NCI-H128 (cell line): Measurements from ENCODE around the gene LRRC55.
"Not testable (repeated sequence)": the region's sequence is repeated elsewhere in the genome, so short reads cannot be mapped to it uniquely, and the experiment has no call there.

Experiments used
- DNase-seq: peaks from one replicate; lab custom pipeline; 2025; ENCODE audit not compliant: unreplicated experiment; lab: John Stamatoyannopoulos, UW

Gene LRRC55

DNA sequence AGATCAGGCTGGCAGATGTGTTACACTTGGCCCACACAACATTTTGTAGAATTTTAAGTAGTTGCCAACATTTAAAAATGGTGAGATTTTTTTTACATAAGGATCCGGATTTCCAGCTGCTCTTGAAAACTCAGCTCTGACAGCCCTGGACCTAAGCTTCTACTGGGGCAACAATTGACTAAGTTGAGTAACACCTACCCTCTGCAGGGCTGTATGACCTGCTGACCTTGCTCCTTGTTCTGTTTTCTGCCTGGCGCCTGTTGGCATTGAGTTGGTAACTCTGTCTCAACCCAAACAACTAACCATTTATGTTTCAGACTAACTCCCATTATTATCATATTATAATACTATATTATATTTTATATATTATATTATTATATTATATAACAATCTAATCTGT, 21.1 kb upstream of the LRRC55 start:
- DNase-seq = no peak

DNA sequence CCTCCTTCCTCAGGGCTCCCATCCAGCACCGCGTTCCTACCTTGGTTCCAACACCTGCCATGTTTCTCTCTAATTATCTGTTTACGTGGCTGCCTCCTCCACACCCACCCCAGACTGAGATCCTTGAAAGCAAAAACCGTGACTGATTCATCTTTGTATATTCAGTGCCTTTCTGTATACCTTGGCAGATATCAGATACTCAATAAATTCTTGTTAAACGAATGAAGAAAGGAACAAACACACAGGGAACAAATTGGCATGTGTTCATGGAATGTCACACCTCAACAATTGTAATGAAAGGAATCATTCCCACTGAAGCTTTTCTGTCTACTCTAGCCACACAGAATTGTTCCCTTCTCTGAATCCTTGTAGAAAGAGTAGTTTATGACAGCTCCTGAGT, 20.4 kb upstream of the LRRC55 start:
- peak; percentile 23 for DNase-seq

DNA sequence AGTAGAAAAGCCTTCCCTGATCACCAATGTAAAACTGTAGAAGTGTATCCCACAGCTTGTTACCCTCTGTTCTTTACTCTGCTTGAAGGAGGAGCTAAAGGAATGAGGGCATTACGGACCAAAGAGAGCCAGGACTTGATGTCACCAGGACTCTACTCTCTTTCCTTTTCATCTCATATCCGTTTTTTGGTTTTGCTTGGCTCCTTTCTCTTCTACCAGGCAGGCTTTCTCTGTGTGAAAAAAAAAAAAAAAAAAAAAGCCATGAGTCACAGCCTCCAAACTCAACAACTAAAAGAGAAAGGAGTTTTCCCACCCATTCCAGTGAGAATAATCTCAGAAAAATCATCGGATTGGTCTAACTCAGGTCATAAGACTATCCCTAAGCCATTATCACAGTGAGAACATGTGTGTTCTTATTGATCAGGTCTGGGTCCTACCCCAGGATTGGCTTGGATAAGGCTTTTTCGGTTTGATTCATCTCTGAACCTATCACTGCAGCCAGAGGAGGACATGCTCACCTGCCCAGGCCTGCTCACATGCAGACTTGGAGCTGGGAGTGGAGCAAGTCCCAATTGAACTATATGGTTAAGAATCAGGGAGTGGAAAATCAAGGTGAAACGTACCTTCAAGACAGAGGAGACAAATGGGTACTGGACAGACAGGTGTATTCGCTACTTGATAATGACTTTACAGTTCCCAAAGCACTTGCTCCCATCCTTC, 19.4 kb upstream of the LRRC55 start:
- DNase-seq = no peak

DNA sequence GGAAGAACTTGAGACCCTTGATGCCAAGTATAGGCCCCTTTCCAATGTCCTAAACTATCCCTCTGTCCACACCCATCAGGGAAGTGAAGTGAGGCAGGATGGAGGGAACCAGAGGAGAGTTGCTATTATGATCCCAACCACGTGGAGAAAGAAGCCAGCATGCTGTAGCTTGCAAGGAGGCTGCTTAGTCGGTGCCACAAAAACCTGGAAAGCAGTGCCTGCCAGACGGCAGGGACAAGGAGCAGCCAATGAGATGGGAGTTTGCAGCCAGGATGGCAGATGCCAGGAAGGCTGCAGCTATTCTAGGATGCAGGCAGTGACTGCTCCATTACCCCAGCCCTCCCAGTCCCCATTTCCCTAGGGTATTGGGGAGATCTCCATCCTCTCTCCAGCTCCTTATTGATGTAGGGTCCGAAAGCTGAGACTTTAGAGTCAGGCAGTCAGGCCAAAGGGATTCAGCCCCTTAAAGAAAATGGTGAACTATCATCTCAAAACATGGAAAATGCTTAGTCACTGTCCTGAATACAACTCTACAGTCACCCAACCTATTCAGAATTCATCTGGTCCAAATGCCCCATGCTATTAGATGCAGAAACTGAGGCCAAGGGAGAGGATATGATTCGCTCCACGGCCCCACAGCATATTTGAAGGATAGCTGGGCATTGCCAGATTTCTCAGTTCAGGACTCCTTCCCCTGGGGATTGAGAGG, 18.4 kb upstream of the LRRC55 start:
- DNase-seq = no peak

DNA sequence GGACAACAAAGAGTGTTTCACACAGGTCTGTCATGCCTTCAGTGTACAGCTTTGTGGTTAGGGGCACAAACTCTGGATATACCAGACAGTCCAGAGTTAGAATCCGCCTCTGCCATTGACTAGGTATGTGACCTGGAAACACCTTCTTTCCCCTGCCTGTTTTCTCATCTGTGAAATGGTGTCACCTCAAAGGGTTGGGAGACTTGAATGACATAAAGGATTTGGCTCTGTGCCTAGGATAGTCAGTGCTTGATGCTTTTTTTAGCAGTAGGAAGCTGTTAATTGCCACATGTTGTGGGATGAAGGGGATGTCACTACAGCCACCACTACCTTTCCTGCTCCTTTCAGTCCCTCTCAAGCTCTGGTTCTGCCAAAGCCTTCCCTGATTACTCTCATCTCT, 17.4 kb upstream of the LRRC55 start:
- no peak for DNase-seq

DNA sequence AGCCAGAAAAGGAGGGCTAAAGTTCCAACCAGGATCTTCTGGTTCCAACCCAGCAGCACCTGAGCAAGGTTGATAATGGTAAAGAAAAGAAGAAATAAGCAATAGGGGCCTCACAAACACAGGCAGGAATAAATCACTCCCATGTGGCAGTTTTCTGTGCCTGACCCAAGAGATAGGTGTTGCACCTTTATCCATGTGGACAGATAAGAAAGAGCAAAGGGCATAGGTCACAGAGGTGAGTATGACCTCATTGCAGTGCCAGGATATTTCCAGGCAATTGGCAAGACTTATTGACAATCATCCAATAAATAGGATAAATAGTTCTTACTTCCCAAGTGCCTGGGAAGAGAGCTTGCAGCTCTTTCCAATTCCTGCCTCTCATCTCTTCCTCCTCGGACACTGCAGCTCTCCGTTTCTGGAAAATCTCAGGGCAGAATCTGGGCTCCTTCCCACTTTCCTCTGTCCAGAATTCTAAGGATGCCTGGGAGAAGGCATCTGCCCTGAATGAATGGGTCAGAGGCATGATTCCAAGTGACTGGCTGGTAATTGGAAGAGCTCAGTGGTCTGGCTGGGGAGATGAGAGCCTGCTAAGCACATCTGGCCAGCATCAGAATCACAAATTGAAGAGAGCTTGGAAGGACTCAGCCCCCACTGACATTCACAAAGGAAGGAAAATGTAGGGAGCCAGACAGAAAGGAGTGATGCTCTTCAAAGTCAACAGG, 14.5 kb upstream of the LRRC55 start:
- no peak for DNase-seq

DNA sequence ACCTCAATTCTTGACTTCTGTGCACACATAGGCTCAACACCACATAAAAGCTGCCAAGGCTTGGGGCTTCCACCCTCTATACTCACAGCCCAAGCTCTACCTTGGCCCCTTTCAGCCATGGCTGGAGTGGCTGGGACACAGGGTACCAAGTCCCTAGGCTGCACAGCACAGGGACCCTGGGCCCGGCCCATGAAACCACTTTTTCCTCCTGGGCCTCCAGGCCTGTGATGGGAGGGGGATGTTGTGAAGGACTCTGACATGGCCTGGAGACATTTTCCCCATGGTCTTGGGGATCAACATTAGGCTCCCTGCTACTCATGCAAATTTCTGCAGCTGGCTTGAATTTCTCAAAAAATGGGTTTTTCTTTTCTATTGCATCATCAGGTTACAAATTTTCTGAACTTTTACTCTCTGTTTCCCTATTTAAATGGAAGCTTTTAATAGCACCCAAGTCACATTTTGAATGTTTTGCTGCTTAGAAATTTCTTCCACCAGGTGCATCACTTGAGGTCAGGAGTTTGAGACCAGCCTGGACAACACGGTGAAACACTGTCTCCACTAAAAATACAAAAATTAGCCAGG, 11.9 kb upstream of the LRRC55 start:
- DNase-seq = not testable (repeated sequence)

DNA sequence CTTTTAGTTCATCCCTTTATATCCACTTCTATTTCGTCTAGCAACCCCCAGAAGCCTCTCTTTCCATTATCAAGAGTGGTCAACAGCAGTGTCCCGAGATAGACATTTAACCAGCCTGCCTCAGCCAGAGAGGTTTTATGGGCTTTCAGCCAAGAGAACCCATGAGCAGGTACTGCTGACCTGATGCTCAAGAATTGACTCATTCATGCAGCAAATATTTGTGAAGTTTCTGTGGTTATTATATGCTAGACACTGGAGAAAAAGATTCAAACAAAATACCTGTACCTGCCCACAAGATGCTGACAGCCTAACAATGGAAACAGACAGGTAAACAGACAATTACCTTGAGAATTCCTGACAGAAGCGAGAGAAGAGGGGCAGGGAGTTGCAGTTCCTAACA, 9.7 kb upstream of the LRRC55 start:
- DNase-seq = no peak

DNA sequence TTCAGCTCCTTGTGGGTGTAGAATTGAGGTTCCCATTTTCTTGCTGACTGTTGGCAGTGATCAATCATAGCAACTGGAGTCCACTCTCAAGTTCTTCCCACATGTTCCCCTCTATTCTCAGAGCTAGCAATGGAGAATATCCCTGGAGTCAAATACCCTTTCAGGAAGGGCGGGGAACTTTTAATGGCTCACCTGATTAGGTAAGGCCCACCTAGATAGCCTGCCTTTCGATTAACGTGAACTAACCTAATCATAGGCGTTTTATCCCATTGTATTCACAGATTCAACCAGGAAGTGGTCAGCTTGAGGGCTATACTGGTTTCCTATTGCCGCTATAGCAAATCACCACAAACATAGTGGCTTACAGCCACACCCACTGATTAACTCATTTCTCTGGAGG, 7.1 kb upstream of the LRRC55 start:
- no peak for DNase-seq

DNA sequence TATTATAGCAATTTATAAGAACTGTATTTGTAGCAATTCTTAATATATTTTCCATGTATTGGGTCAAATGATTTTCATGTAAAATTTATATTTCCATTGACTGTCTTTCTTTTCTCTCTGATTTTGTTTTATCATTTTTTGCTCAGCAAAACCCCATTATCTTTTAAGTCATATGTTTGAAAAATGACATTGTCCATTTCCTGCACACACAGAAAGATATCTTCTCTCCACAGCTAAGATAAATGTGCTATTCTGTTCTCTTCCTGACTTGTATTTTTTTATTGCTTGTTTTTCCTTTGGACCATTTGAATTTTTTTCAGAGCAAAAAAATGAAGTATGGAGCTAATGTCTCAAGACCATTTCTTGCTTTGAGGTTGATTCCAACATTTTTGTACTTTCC, 6.3 kb upstream of the LRRC55 start:
- DNase-seq = no peak

DNA sequence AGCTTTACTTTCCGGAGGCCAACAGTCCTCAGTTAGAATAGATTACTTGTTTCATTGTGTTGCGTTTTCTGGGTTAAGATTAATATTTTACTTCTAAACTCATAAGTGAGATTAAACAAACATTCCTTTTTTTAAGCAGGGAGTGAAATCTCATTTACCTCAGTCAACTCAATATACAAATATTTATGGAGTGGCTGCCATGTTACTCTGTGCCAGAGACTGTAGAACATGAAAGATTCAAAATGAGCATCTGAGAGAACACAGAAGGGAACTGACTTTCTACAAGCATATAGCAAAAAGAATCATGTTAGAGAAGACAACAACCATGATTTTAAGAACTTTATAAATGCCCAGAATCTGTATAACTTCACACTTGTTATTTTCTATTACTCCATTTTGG, 3.4 kb upstream of the LRRC55 start:
- DNase-seq = no peak

DNA sequence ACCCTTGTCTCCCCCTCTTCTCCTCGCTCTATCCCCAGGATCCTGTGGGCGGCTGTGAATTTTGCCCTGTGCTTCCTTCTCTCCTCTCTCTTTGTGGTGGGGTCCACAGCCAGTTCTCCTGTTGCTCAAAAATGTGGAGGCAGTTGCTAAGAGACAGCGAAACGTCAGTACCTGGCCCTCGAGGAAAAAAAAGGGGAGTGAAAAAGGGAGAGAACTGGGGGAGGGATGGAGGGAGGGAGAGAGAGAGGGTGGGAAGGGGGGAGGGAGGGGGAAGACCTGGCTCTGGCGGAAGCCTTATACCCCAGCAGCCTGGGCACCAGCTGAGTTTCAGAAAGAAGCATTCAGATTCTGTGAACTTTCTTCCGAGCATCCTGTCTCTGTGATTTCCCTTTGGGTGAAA, 2.1 kb upstream of the LRRC55 start:
- DNase-seq = no peak

DNA sequence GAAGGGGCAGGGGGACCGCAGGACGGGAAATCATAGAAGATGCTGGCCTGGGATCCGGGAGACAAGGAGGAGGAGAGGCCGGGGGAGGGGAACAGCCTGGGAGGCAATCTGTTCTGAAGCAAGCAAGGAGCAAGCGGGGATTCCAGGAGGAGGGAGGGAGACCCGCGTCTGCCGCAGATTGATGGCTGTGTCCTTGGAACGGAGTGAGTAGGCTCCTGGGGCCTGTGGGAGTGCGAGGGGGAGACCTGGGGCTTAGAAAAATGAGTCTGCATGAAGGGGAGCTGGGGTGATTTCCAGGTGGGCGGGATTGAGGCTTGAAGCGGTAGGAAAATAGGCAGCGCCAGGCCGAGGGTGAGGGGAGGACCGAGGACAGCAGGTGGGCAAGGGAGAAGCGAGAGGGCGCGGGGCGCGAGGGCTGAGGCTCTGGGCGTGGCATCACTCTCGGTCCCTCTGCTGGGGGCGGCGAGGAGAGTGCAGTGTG, 1.6 kb upstream of the LRRC55 start:
- DNase-seq = no peak

DNA sequence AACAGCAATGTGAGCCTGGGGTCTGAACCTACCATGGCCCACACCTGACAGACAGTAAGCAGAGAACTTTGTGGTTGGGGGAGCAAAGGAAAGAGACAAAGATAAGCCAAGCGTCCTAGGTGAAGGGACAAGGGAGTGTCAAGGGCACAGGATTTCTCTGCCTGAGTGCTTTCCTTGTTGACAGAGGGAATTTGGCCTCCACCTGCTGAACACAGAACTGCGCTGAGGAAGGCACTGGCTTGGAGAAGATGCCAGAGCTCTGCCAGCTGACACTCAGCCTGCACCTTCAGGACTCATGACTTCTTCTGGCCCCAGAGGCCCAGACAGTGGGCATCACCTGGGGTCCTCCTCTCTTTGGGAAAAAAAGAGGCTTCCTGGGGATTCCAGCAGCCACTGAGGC, 789 bp upstream of the LRRC55 start:
- DNase-seq = no peak

DNA sequence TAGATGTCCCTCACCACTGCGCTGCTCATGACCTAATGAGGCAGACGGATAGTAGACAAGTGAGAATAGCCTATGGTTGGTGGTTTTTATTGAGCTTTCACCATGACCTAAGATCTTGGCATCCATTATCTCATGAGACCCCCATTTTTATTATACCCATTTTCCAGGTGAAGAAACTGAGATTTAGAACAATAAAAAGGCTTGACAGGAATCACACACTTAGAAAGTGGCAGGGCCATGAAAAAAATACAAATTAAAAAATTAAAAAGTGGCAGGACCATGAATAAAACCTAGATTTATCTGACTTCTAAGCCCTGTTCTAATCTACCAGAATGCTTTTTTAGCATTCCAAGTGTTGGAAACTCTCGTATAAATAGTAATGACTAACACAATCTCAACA, 1.1 kb downstream of the LRRC55 start:
- DNase-seq = no peak

DNA sequence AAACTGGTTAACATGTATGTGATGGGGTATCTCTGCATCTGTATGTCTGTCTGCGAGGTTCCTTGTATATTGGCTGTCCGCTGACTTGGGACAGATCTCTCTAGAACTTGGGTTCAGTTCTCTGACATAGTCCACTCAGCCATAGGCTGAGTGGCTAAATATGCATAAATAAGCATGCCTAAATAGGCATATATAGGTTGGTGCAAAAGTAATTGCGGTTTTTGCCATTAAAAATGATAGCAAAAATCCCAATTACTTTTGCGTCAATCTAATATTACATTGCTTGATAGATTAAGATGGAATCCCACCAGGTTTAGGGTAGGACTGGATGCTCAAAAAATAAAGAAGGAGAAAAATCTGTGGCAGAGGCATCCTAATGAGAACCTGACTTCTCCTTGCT, 8.8 kb downstream of the LRRC55 start:
- no peak for DNase-seq

DNA sequence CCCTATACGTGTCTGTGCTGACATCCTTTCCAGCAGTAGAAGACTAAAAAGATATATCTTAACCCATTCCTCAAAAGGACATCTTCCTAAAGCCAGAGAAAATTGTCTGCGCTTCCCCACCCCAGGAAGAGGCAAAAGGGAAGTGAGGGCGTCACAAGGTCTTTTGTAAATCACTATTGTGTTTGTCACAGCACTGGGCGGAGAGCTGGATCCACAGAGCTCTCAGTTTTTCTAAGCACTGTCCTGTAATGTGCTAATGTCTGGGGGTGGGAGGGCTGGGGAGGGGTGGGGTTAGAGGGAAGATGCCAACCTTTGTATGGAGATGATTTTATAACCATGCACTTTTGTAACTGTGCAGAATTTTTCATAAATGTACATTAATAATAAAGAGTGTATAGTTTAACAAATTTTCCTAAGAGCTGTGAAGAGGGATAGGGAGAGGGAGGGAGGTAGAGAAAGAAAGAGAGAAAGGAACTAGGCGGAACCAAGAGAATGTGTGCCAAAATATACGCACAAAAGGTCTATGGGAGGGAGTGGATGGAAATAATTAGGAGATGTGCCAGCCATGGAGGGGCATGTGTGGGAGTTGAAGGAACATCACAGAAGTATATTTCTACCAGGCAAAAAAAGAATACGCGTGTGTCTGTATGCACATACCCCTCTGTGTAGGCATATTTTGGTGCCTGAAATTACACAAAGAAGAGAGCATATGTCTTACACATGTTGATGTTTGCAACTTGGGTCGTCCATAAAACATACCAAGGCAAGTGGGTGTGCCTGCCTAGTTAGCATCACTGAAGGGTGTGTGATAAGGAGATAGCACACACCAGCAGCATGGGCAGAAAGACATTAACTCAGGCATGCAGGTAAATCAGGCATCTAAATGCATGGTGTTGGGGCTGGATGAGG, 9.8 kb downstream of the LRRC55 start:
- no peak for DNase-seq

DNA sequence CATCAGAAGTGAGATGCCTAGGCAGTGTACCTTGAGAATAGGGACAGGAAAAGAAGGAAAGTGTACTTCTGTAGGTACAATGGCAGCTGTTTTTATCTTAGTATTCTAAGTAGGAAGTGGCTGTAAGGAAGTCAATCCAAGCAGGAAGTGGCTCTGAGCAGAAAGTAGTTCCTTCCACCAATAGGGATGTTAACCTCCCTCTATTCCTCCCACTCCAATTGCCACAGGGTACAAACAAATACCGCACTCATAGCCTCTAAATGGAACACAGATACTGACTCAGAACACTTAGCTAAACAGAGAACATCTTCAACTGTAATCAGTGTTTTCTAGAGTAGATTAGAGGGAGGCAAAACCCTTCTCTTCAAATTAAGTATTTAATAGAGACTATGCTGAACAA, 10.6 kb downstream of the LRRC55 start:
- no peak for DNase-seq

DNA sequence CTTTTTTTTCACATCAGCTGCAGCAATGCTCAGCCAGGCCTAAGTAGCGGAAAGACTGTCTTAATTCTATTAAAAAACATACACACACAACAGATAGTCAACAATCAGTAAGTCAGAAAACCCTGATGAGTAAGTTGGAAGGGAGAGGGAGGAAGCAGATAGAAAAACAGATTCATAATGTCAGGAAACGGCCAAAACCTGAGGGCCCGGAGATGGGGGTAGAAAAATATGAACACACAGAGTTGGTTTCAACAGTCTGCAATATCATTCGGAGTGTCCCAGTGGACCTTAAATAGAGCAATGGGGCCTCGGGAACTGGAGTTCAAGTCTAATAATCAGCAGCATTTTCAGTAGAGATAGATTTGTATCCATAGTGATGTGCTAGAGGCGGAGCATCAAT, 14.8 kb downstream of the LRRC55 start:
- no peak for DNase-seq

DNA sequence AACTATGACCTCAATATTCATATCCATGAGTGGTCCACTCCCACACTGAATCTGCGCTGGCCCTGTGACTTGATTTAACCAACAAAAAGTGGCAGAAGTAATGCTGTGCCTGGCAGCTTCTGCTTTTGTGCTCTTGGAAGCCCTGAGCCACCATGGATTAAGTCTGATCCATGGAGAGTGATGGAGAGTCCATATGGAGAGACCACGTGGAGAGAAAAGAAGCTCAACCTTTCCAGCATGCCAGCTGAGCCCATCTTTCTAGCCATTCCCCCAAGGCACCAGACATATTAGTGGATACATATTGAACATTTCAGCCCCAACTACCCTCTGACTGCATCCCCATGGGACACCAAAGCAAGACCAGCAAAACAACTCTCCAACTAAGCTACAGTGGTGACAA, 16.0 kb downstream of the LRRC55 start:
- no peak for DNase-seq

DNA sequence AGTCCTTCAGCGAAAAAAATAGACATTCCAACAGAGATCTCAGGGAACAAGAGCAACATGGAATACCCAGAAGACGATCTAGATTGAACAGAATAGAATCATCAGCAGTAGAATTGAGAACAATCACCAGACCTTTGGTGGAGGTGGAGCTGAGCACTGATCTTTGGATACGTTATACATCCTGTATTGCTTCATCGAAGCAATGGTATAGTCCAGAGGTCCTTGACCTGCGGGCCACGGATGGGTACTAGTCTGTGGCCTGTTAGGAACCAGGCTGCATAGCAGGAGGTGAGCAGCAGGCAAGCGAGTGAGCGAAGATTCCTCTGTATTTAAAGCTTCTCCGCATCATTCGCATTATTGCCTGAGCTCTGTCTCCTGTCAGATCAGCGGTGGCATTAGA, 17.6 kb downstream of the LRRC55 start:
- no peak for DNase-seq
